Heart left ventricle (tissue), 16 donors: ENCODE results near the gene KDM2A. TPM values are rescaled to one million over a fixed set of nuclear protein-coding genes. Genes with fewer than 3 reads are reported as not detected.
"Not testable (repeated sequence)": the region's sequence is repeated elsewhere in the genome, so short reads cannot be mapped to it uniquely, and the experiment has no call there.

Source experiments
- ATAC-seq, 4 donors: fragments of 200-7000 bp; cut with Tn5 transposase; one replicate each; pipeline ENCODE4 v1.9.1; 2020 to 2022; ENCODE audit warnings: moderate library complexity in 4 of 4, mild to moderate bottlenecking in 3 of 4, moderate number of reproducible peaks in 1 of 4
- DNase-seq, 5 donors: peaks; one replicate each; pipeline ENCODE4 v3.0.0-alpha.2; 2020
- H3K27ac ChIP-seq, 12 donors: fragments of 200-600 bp; sonication (generic) in 4 of 12; one replicate each; pipeline versions ENCODE4 v1.5.0 to v1.8.0; 2016 to 2022; ENCODE audit warnings: mild to moderate bottlenecking in 2 of 12
- H3K27me3 ChIP-seq, 9 donors: fragments of 200-600 bp; sonication (generic) in 2 of 9; one replicate each; pipeline versions ENCODE4 v1.5.1 to v1.8.0; 2016 to 2022; ENCODE audit warnings: mild to moderate bottlenecking in 3 of 9
- H3K36me3 ChIP-seq, 9 donors: fragments of 200-600 bp; sonication (generic) in 2 of 9; one replicate each; pipeline versions ENCODE4 v1.5.0 to v1.8.0; 2018 to 2022; ENCODE audit warnings: mild to moderate bottlenecking in 2 of 9
- H3K4me1 ChIP-seq, 12 donors: fragments of 200-600 bp; sonication (generic) in 4 of 12; one replicate each; pipeline versions ENCODE4 v1.5.0 to v1.8.0; 2016 to 2022; ENCODE audit warnings: mild to moderate bottlenecking in 3 of 12
- H3K4me3 ChIP-seq, 12 donors: fragments of 200-600 bp; sonication (generic) in 4 of 12; one replicate each; pipeline versions ENCODE4 v1.5.0 to v1.8.0; 2017 to 2022; ENCODE audit warnings: mild to moderate bottlenecking in 9 of 12, moderate library complexity in 4 of 12
- H3K9me3 ChIP-seq, 12 donors: fragments of 200-600 bp; sonication (generic) in 4 of 12; one replicate each; pipeline versions ENCODE4 v1.5.0 to v1.8.0; 2016 to 2022; ENCODE audit warnings: mild to moderate bottlenecking in 1 of 12
- CTCF ChIP-seq, 12 donors: fragments of 200-600 bp; sonication (generic) in 4 of 12; IDR thresholded peaks; one replicate each; pipeline versions ENCODE4 v1.5.0 to v1.8.0; 2018 to 2022; ENCODE audit warnings: antibody characterized with exemption in 12 of 12, mild to moderate bottlenecking in 5 of 12
- POLR2A ChIP-seq, 2 donors: fragments of 450-650 bp; IDR thresholded peaks; one replicate each; pipeline ENCODE4 v1.6.1; 2017; ENCODE audit warnings: antibody characterized with exemption in 2 of 2, mild to moderate bottlenecking in 2 of 2, moderate library complexity in 2 of 2
- WGBS, 4 donors: extraction: QIAGEN DNeasy Blood & Tissue Kit in 2 of 4; methylation state at CpG; one replicate each; pipeline versions ENCODE4 v1.1.5 to v1.1.7; 2013 to 2018; 5-methylcytosine and 5-hydroxymethylcytosine counted together
- intact Hi-C, 10 donors: fragments of 100-400 bp; cut with DNase I; formaldehyde crosslinking; loops; one replicate each; pipeline versions ENCODE4 v1.11.1 to v1.14.2; 2022
- polyA plus RNA-seq, 2 donors: library from polyadenylated mRNA; stranded (reverse); fragments of 200-250 nt; gene quantifications; one replicate each; pipeline ENCODE4 v1.2.3, GENCODE V29; 2013
- total RNA-seq, 9 donors: library from RNA; depleted of rRNA in 2 of 9; stranded (reverse); fragments of >200 nt in 2 of 9; fragmentation: NEBNext Ultra II Directional in 3 of 9; extraction: Animal tissue kit (Norgen Biotek cat#: 25700) in 3 of 9; gene quantifications; one replicate each; pipeline versions ENCODE4 v1.1.0 to v1.2.4, GENCODE V29; 2016 to 2023
- donor health status: ischemic (EF 13 %, LVEDD 7.1; RV severe dilation, severe dysfunction).
- donor health status: healthy with polysubstance abuse.
- donor health status: DM: no; HTN: yes; CAD: no.
- donor health status: DM: no; HTN: no; CAD: no.
- donor health status: ischemic (EF 25% LVEDD 6.9; RV normal size, moderate dysfunction).
- donor health status: ischemic (EF 25% LVEDD 5.7; RV mildly dilated, moderate dysfunction).
- donor health status: healthy.
- donor health status: DM: yes; HTN: yes; CAD: no.
- donor health status: ischemic (EF 35%, LVEDD 5.7; RV mildly dilated, moderate dysfunction).
- donor health status: nonischemic (EF 11% LVEDD 7.7; RV severe dilation, severe dysfunction).
- donor health status: DM: yes; HTN: yes; CAD: no.
- donor health status: PGD.
- donor health status: ischemic (EF 29% LVEDD 5.4; RV normal size, mild dysfunction).
- donor health status: nonischemic (EF 23%, LVEDD 6.1; RV moderate dilation, normal function).

Gene KDM2A
- total and polyA plus RNA-seq, 11 donors = 23.4 to 66.4 (median 37.3) TPM

GRCh38 chr11:67199751-67200150 lies 80.7 kb downstream of the KDM2A start:
- peaks cover 0 to 17% (median 0%) of the 10 kb centered on the region in 12 donors for H3K4me1 ChIP-seq
- peaks cover 0 to 74% (median 58%) of the 10 kb centered on the region in 9 donors for H3K36me3 ChIP-seq
- intact Hi-C loops = no loop called here
- ATAC-seq (no peak), DNase-seq (no peak)
- H3K9me3 ChIP-seq = no peaks in the 10 kb centered on the region
- no peaks in the 10 kb centered on the region for H3K27me3 ChIP-seq
- no peak for TF ChIP-seq POLR2A (IDR thresholded peaks at IDR 0.05)
- TF ChIP-seq CTCF (IDR thresholded peaks at IDR 0.05) = no peak
- no peak overlapping the region for H3K4me3 ChIP-seq
- H3K27ac ChIP-seq = no peak overlapping the region

GRCh38 chr11:67202028-67202427 lies 83.0 kb downstream of the KDM2A start:
- no peaks in the 10 kb centered on the region for H3K9me3 ChIP-seq
- H3K4me1 ChIP-seq = no peaks in the 10 kb centered on the region
- intact Hi-C loops = no loop called here
- H3K27ac ChIP-seq = no peak overlapping the region
- peaks cover 0 to 73% (median 64%) of the 10 kb centered on the region in 9 donors for H3K36me3 ChIP-seq
- TF ChIP-seq CTCF (IDR thresholded peaks at IDR 0.05) (no peak), POLR2A (IDR thresholded peaks at IDR 0.05) (no peak)
- H3K27me3 ChIP-seq = no peaks in the 10 kb centered on the region
- DNase-seq = no peak
- no peak overlapping the region for H3K4me3 ChIP-seq
- WGBS, 4 donors = 95 to 98% (median 96%) methylated on average over 3 of the region's 3 CpGs
- ATAC-seq = no peak

- WGBS, 4 donors = 94 to 97% (median 95%) methylated on average over 3 of the region's 3 CpGs
- DNase-seq (no peak), ATAC-seq (no peak)
- H3K4me3 ChIP-seq = no peak overlapping the region
- TF ChIP-seq POLR2A (IDR thresholded peaks at IDR 0.05) = no peak
- TF ChIP-seq CTCF (IDR thresholded peaks at IDR 0.05) = no peak
- H3K4me1 ChIP-seq = no peaks in the 10 kb centered on the region
- H3K9me3 ChIP-seq = no peaks in the 10 kb centered on the region
- peaks cover 0 to 85% (median 70%) of the 10 kb centered on the region in 9 donors for H3K36me3 ChIP-seq
- intact Hi-C loops = no loop called here
- no peak overlapping the region for H3K27ac ChIP-seq
- H3K27me3 ChIP-seq = no peaks in the 10 kb centered on the region
Observed at GRCh38 chr11:67204822-67205221, 85.8 kb downstream of the KDM2A start.

GRCh38 chr11:67209222-67209621 lies 90.2 kb downstream of the KDM2A start:
- H3K4me1 ChIP-seq = peaks cover 0 to 22% (median 0%) of the 10 kb centered on the region in 12 donors
- peaks cover 0 to 89% (median 77%) of the 10 kb centered on the region in 9 donors for H3K36me3 ChIP-seq
- ATAC-seq, DNase-seq, H3K27me3 ChIP-seq, H3K27ac ChIP-seq, intact Hi-C loops, H3K9me3 ChIP-seq, H3K4me3 ChIP-seq: not testable (repeated sequence)
- WGBS, 4 donors = 95 to 99% (median 97%) methylated on average over 6 of the region's 6 CpGs
